Measurements from ENCODE around the gene PSME3IP1.

GRCh38 chr16:57165483-57165882 is 20.4 kb downstream of the PSME3IP1 start:
- TF ChIP-seq CTCF (IDR thresholded peaks at IDR 0.05; ENCODE audit: low read depth, low read length) (no peak), EZH2phosphoT487 (IDR thresholded peaks at IDR 0.05; ENCODE audit: low read depth) (no peak)

Measured in OCI-LY3 (cell line).